Measurements from ENCODE around the gene ITPR2. TPM values are rescaled to one million over a fixed set of nuclear protein-coding genes. Genes with fewer than 3 reads are reported as not detected.
"Not testable (repeated sequence)": the region's sequence is repeated elsewhere in the genome, so short reads cannot be mapped to it uniquely, and the experiment has no call there.

The ITPR2 gene
- total RNA-seq, 4 donors from 2014 or later: 32.6 to 87.5 (median 51.9) TPM

DNA sequence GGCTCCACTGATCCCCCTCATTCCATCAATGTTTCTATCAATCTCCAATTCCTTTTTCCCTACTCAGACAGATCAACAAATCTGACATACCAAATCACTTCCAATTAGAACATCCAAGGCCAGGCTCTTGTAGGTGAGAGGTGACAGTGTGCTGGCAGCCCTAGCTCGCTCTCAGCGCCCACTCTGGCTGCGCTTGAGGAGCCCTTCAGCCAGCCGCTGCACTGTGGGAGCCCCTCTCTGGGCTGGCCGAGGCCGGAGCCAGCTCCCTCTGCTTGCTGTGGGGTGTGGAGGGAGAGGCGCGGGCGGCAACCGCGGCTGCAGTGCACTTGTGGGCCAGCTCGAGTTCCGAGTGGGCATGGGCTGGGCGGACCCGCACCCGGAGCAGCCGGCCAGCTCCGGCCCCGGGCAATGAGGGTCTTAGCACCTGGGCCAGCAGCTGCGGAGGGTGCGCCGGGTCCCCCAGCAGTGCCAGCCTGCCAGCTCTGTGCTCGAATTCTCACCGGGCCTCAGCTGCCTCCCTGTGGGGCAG, 6.0 kb upstream of the ITPR2 start:
- Histone ChIP-seq H3K4me3 (no peak overlapping the region), H3K9me3 (no peaks in the 10 kb centered on the region), H3K27me3 (no peaks in the 10 kb centered on the region), H3K4me1 (peaks cover 0 to 1% (median 0%) of the 10 kb centered on the region in 4 donors), H3K27ac (no peak overlapping the region), H3K36me3 (no peaks in the 10 kb centered on the region)
- no peak for TF ChIP-seq POLR2A (IDR thresholded peaks at IDR 0.05)
- no peak for TF ChIP-seq CTCF (IDR thresholded peaks at IDR 0.05)
- no peak for DNase-seq

- Histone ChIP-seq H3K36me3 (no peaks in the 10 kb centered on the region), H3K27me3 (no peaks in the 10 kb centered on the region), H3K4me3 (no peak overlapping the region), H3K9me3 (no peaks in the 10 kb centered on the region), H3K4me1 (peaks cover 0 to 8% (median 0%) of the 10 kb centered on the region in 4 donors), H3K27ac (no peak overlapping the region)
- DNase-seq: no peak
- no peak for TF ChIP-seq POLR2A (IDR thresholded peaks at IDR 0.05)
- TF ChIP-seq CTCF (IDR thresholded peaks at IDR 0.05): no peak
Observed at GRCh38 chr12:26836201-26836600, 3.2 kb upstream of the ITPR2 start.

GRCh38 chr12:26834503-26835060, 1.6 kb upstream of the ITPR2 start:
- H3K4me1 ChIP-seq: peaks cover 0 to 17% (median under 1%) of the 10 kb centered on the region in 4 donors
- not testable (repeated sequence) for H3K9me3 ChIP-seq, H3K27me3 ChIP-seq, H3K27ac ChIP-seq, H3K36me3 ChIP-seq, DNase-seq, H3K4me3 ChIP-seq

DNA sequence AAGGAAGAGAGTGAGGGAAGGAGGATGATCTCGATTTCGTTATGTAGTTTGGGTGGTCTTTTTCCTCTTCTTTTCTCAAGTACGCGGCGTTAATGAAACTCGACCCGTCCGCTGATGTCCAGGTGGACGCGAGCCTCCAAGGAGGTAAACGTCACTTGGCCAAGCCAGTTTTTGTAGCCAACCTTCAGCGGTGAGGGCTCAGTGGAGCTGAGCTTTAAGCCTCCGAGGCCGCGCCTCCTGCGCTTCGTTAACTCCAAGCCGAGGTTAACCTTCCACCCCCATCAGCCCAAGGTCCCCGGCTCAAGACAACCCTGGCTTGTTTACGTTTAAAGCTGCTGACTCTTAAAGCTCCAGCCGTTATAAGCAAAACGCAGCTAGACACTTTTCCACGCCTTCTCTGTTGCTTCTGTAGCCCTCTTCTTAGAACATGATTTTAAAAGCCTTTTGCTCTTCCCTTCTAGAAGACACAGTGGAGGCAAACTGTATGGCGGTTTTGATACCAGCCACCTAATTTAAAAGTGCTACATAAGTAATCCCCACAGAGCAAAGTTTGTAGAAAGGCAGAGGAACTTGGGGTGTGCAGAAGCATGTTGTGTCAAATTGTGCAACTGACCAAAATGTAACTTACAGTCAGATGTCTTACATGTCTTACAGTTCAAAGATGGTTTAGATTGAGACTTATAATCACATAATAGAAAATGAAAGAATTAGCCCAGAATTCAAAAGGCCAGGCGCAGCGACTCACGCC, 923 bp upstream of the ITPR2 start:
- H3K4me1 ChIP-seq: peaks cover 0 to 17% (median 1%) of the 10 kb centered on the region in 4 donors
- H3K27ac ChIP-seq: peak overlapping the region; percentile 91 to 97 (median 94)
- no peaks in the 10 kb centered on the region for H3K9me3 ChIP-seq
- peak; percentile 46 to 77 (median 56) for DNase-seq
- no peaks in the 10 kb centered on the region for H3K27me3 ChIP-seq
- no peaks in the 10 kb centered on the region for H3K36me3 ChIP-seq
- TF ChIP-seq POLR2A (IDR thresholded peaks at IDR 0.05) (no peak), CTCF (IDR thresholded peaks at IDR 0.05) (no peak)
- peak overlapping the region; percentile 71 to 96 (median 82) for H3K4me3 ChIP-seq

DNA sequence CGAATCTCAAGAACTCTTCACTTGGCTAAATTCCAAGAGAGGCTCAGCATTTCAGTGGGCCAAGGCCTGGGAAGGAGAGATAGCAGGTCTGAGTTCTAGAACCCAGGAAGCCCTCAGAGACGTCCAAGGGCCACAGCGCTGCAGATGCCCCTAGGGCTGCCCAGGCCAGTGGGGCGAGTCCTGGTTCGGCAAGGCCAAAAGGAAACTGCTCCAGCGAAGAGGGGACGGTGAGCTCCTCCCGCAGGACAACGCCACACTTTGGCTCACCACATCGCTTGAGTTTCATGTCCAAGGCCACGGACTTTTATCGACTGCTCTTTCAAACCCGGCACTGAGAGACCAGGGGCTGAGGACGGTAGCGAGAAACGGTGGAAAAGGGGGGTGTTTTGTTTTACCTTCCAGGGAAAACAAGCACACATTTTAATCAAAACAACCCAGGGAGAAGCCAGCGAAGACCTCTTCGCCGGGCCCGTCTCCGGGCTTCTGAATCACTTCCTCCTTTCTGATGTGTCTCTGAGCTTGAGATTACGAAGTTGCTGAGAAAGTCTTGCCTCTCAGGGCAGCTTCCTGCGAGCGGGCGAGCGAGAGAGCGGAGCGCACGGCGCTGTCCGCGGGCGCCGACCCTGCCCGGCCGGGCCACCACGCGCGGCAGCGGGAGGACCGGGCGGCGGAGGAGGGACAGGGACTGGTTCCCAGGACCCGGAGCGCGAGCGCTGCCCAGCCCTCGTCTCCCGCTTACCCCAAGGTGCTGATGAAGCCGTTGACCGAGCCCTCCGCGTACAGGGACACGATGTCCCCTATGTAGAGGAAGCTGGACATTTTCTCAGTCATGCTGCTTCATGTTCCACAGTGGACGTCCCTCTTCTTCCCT, 808 bp downstream of the ITPR2 start:
- TF ChIP-seq POLR2A (IDR thresholded peaks at IDR 0.05): peak; percentile 59
- no peak for TF ChIP-seq CTCF (IDR thresholded peaks at IDR 0.05)
- Histone ChIP-seq H3K36me3 (no peaks in the 10 kb centered on the region), H3K27ac (peak overlapping the region; percentile 91 to 97 (median 94)), H3K9me3 (no peaks in the 10 kb centered on the region), H3K4me3 (peak overlapping the region; percentile 71 to 96 (median 82)), H3K27me3 (no peaks in the 10 kb centered on the region), H3K4me1 (peaks cover 0 to 17% (median 1%) of the 10 kb centered on the region in 4 donors)
- DNase-seq: peak; percentile 66 to 86 (median 78)

Data from Peyer's patch (tissue), 4 donors.